GM18517 (cell line): ENCODE data around the gene APBB1.
"Not testable (repeated sequence)": the region's sequence is repeated elsewhere in the genome, so short reads cannot be mapped to it uniquely, and the experiment has no call there.

ENCODE experiments used
- ATAC-seq: cut with Tn5 transposase; IDR thresholded peaks from one replicate; pipeline ENCODE4 v1.9.1; 2021; ENCODE audit warnings: mild to moderate bottlenecking, moderate library complexity; ENCODE audit not compliant: unreplicated experiment

Gene APBB1

DNA sequence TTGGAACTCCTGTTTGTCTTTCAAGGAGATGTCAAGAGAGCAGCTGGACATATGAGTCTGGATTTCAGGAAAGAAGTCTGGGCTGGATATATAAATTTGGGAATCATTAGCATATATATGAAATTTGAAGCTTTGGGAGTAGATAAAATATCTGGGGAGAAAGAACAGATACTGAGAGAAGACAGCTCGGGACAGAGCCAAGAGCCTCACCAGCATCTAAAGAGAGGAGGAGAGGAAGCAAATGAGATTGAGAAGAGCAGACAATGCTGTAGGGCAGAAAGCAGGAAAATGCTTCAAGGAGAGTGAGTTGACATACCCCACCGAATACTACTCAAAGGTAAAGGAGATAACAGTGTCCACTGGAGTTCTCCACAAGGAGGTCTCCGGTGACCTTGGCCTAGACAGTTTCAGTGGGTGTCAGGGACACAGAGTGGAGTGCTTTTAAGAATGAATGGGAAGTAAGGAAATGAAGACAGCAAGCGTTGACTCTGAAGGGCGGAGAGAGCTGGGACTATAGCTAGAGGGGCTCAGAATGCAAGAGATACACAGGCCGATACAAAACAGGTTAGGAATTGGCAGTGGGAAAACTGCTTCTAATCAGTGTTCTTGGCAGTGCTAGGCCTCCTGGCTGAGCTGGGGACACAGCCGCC lies 862 bp downstream of the APBB1 start:
- no peak for ATAC-seq

DNA sequence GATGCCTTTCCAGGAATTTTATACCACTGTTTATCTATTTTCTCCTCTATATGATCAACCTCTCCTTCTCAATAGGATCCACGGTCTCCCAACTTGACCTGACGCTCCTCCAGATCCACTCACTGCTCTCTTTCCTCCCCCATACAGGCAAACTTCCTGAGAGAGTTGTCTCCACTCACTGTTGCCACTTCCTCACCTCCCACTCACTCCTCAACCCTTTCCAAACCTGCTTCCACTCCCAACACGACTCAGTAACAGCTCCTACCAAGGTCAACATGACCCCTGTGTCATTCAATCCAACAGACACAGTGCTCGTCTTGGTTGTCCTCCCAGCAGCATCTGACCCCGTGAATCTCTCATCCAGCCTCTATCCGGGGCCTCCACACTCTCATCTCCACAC lies 3.1 kb downstream of the APBB1 start:
- no peak for ATAC-seq

DNA sequence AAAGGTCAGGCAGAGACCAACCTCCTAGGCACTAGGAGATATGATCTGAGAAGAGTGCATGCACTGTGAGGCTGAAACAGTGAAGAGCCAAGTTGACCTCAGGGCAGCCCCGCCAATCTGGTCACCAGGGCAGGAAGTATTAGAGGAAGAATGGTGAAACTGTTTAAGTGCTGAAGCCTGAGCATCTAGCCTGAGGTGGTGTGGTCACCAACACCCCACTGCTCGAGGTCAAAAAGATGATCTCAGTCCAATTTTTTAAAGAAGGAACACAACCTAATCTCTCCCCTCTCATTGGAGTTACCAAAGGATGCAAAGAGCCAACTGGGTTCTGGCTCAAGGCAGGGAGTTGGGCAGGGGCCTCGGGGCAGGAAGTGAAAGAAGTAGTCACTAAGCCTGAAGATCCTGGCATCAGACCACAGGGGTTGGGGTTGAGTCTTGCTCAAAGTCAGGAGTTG lies 4.0 kb downstream of the APBB1 start:
- no peak for ATAC-seq

DNA sequence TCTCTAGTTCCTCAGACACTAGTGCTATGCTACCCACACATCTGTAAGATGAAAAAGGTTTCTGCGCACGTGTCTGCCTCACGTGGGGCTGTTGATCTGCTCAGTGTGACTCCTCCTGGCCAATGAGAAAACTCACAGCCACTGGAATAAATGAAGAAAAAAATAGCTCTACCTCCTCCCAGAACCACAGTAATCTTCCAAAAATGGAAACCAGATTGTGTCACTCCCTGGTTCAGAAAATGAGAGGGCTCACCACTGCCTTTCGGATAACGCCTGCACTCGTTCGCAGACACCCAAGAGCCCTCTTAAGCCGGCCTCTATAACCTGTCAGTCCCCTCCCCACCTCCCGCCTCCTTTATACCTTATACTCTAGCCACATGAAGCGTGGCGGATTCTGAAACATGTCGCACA lies 5.1 kb downstream of the APBB1 start:
- ATAC-seq: no peak

DNA sequence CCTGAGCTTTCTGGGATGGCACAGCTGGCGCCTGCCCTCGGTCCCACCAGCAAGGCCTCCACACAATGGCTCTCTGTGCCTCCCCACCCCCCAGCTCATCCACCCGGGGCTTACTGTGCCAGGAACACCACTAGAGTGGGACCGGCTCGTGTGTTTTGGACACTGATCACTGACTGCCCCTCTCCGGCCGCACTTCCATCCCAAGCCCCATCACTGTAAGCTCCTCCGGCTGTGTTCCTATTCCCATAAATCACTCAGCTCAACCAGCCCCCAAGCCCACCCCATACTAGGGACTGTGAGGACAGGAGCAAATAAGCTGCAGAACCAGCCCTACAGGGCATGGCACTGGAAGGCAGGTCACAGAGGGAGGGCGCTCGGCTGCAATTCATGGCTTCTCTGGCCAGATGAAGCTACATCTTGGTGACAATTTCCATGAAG lies 7.3 kb downstream of the APBB1 start:
- no peak for ATAC-seq

DNA sequence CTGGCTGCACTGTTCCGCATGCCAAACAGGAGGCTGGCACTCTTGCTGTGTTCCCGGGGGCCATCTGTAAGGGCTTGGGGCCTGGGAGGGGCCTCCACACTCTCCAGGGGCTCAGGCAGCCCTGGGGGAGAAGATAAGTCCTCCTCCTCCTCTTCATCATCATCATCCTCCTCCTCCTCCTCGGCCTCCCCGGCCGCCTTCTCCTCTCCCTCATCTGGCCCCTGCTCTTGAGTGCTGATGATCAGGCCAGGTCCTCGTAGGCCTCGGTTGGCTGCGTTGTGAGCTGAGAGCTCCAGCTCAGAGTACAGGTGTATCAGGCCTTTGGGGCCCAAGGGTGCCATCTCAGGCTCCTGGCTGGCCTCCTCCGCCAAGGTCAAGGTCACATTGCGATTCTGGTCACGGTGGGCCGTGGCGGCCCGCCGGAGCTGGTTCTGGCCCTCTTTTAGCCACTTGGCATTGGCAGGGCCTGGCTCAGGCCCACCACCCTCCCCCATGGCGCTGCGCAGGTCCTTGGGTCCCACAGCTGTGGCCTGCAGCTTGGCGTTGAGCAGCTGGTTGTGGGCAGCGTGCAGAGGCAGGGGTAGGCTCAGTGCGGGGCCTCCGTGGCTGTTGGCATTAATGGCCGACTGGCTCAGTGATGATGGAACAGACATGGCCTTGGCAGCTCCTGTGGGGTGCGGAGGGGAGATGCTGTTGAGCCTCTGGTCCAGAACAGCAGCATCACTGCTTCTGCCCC lies 8.0 kb downstream of the APBB1 start:
- no peak for ATAC-seq

DNA sequence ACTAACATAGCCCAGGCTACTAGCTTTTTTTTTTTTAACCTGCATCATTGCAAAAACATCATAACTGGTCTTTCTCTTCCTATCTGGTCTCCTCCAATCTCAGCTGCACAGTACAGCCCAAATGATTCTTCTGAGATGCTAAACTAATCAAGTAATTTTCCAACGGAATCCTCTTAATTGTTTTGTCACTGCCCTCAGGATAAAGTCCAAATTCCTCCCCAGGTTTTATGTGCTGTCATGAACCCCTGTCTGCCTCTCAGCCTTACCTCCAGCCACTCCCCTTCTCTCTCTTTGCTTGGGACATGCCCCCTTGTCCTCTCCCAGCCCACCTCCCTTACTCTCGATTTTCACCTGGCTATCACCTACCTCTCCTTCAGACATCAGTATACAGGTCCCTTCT lies 12.5 kb downstream of the APBB1 start:
- ATAC-seq: no peak

DNA sequence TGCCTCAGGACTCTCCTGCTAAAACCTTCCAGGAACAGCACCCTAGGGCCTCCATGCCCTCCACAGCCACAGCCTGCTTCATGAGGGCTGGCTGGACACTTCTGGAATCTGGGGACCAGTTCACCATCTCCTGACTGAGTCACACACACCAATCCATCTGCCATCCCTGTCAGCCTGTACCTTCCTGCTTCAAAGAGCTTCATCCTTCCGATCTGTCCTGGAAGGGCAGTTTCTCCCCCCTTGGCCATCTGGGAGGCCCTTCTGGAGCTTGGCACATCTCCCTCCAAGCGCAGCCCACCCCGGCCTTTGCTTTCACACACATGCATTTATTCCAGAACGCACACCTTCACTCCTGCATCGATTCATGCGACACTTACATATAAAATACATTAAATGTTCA lies 13.0 kb downstream of the APBB1 start:
- no peak for ATAC-seq

DNA sequence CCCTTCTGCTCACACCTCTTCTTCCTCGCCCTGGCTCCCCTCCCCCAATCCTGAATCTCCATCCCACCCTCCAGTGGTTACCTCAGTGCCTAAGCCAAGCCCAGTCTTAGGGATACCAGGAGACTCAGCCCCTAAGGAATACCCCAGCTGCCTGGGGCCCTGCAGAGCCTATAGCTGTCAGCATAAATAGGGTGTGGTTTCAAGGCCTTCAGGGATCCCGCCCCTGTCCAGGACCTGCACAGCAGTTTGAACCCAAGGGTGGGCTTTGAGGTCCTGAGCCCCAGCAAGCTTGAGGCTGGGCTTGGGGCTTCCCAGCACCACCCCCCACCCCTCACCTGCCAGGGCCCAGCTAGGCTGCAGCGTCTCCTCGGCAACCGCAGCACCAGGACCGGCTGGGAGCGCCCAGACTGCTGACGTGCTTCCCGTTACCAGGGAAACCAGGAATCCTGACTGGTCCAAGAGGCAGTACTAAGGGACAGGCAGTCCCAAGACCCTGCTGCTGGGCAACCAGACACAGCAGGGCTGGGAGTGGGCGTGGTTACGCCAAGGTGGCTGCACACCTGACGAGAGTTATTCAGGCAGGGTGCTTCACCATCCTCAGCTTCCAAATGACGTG lies 13.7 kb downstream of the APBB1 start:
- ATAC-seq: no peak

DNA sequence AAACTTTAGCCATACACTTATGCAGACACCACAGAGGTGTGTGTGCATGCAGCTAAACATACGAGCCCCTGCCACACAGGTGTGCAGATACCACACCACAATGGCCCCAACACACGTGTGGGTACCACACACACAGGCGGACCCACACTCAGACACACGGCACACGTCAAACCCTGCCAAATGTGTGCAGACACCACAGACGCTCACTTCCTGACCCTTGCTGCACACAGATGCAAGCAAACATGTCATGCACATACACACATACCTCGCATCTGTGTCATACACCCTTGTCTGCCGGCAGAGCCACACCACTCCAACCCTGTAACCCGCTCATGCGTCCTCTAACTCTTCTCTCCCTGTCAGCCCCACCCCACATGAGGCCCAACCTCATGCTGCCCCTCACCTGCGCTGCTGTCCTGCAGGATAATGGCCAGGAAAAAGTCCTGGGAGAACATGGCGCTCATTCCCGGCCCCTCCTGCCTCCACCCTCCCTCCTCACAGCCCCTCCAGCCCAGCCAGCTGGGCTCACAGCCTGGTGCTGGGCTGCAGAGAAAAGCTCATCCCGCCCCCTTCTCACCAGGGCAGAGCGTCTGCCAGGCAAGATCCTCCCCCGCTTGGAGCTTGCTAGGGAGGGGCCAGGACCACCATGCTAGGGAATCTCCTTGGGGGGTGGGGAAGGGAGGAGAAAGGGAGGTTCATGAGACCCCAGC lies 14.4 kb downstream of the APBB1 start:
- ATAC-seq: no peak

DNA sequence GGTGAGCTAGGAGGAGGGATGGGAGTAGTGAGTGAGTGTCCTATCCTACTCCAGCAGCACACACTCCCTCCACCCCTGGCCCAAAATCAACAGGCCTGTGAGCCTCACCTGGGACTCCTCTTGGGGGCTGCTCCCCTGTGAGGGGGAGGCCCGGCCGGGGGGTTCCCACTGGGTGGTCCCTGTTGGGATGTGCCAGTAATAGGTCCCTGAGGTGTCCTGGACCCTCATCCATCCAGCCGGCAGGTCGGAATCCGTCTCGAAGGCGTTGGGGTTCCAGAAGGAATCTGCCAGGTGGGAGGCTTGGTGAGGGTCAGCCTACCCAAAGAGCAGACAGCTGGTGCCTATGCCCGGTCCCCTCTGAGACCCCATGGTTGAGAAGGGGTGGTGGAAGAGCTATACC lies 15.4 kb downstream of the APBB1 start:
- no peak for ATAC-seq

DNA sequence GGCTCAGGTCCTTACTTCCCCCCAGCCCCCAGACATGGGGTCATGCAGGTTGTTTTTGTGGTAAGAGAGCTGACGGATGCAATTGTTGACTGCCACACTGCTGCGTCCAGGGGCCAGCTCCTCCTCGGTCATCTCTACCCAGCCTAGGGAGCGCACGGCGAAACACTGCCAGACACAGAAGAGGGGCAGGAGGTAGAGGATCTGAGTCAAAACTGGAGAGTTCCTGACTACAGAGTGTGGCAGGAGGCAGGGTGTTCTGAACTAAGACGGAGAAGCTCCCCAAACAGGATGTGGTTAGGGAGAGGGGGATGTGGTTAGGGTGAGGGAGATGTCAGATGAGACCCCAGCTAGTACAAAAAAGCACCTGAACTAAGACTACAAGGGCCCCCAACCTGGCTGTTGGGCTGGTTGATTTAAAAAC lies 16.3 kb downstream of the APBB1 start:
- ATAC-seq: peak; percentile 91

DNA sequence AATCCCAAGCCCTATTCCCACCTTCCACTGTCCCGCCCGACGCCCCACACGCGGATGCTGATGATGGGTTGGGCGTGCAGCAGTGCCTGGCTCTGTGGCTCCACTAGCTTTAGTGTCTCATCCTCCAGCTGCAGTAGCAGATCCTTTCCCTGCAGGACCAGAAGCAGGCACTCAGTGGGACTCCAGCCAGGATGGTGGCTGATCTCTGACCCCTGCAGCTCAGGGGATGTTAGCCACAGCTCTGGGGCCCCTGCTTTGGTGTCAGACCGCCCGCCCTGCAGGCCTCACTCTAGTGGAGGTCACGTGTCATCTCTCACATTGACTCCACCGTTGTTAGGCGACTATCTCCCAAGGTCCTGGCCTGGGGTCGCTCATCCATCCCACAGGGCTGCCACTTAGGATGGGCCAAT lies 16.8 kb downstream of the APBB1 start:
- peak; percentile 56 for ATAC-seq

DNA sequence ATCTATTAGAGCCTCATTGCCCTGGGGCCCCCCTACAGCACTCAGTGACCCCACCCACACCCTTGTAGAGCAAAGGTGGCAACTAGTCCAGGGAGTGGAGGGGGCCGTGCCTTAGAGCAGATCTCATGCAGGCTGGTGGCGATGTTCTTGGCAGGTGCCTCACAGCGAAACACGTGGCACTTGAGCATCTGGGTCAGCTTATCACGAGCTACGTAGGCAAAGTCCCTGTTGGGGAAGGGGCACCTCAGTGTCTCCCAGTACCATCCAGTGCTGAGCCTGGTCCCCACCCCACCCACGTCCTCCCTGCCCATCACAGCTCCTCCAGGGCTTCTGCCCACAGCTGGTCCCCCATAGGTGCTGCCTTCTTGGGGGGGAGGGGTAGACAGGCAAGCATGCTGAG lies 17.4 kb downstream of the APBB1 start:
- no peak for ATAC-seq

DNA sequence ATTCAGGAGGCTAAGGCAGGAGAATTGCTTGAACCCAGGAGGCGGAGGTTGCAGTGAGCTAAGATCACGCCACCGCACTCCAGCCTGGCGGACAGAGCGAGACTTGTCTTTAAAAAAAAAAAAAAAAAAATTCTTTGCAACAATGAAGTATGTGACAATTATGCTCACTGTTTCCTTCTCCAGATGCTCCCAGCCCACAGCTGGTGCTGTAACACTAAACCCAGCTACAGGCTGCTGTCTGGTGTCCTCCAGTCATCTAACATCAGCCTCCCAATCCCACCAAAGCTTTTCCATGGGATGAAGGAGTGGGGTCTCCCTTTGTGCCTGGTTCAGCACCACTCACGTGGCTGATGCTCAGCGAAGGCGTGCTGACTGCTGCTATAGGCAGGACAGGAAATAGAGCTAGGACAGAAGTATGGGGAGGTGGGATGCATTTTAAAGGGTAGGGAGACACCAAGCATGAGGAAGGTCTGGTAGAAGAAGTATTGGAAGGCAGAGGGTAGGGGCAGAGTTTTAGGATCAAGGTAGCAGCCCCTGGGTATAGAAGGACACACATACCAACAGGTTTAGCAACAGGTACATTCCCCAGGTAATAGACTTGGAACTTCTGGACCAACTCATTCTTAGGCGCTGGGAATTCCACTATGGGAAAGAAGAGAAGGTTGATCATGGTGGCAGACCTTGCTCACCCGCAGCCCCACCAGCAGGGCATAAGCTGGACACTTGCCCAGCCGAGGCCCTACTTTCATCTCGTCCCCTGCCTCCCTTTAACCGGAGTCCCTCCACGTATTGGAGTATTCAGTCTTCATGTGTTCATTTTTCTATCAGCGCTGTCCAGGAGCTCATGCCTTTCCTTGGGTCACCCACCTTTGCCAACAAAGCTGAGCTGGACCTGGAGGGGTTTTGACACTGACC lies 18.2 kb downstream of the APBB1 start:
- ATAC-seq: no peak

DNA sequence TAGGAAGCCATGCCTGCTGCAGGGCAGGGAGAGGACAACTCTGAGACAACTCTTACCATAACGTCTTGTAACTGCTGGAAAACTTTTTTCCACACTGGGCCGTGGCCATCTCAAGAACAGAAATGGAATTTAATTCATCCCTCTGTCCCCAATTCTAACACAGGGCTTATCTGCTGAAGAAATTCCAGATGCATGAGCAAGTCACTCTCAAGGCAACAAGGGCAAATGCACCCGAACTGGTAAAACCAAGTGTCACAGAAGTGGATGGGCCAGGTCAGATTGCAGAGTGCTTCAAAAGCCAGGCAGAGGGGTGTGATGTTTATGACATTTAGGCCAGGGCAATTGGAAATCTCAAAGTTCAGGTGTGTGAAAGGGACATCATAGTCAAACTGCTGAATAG lies 21.3 kb downstream of the APBB1 start:
- ATAC-seq: no peak

DNA sequence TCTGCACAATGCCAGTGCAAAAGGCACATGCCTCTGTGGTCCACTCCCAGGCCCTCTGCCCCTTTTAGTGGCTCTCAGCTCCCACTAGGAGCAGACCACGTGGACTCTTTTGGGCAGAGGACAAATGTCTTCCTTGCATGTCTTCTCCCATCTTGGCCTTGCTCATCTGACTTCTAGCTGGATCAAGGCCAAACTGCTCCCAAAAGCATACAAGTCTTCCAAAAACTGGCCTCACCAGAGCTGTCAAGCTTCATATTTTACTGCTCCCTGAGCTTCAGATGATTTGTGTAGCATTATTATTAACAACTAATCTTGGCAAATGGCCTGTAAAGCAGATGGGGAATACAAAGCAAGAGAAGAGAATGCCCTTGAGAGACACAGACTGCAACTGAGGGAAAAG lies 21.7 kb downstream of the APBB1 start:
- no peak for ATAC-seq

DNA sequence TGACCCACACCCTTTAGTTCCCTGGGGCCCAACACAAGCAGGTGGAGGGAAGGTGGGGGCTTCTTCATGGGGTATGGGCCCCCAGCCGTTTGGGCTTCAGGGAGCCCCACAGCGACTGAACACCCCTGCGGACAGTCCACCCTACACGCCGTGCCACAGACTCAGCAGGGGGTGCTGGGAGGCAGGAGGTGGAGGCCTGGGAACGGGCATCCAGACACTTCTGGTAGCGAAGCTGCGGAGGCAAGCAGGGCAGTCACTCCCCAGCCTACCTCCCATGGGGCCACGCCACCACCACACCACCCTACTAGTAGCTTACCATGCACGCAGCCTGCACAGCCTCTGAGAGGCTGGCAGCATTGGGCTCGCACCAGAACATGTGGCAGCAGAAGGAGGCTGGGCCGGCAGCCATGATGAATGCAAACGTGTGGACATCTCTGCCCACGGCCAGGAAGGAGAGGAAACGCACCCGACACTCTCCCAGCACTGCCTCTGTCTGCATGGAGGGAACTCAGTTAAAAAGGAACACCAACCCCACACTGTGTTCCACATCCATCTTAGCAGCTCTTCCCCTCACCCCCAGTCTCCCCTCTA lies 23.3 kb downstream of the APBB1 start:
- ATAC-seq: no peak

DNA sequence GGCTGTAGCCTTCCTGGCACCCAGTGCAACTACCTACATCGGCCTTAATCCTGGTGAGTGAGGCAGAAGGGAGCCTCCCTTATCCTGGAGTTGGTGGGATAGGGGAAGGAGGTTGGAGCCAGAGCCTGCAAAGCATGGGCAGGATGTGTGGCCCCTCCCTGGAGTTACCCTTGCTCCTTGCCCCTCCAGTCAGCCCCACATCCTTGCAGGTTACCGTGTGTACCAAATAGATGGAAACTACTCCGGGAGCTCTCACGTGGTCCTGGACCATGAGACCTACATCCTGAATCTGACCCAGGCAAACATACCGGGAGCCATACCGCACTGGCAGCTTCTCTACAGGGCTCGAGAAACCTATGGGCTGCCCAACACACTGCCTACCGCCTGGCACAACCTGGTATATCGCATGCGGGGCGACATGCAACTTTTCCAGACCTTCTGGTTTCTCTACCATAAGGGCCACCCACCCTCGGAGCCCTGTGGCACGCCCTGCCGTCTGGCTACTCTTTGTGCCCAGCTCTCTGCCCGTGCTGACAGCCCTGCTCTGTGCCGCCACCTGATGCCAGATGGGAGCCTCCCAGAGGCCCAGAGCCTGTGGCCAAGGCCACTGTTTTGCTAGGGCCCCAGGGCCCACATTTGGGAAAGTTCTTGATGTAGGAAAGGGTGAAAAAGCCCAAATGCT lies 24.8 kb downstream of the APBB1 start:
- no peak for ATAC-seq

DNA sequence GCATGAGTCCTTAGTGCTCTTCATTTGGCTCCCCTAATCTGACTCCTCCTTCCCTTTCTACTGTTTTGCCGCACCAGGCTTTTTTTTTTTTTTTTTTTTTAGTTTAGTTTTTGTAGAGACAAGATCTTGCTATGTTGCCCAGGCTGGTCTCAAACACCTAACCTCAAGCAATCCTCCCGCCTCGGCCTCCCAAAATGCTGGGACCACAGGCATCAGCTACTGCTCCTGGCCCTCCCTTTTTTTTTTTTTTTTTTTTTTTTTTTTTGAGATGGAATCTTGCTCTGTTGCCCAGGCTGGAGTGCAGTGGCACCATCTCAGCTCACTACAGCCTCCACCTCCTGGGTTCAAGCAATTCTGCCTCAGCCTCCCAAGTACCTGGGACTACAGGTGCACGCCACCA lies 26.6 kb downstream of the APBB1 start:
- not testable (repeated sequence) for ATAC-seq
